ENCODE measurements around the gene EVX1. TPM values are rescaled to one million over a fixed set of nuclear protein-coding genes. Genes with fewer than 3 reads are reported as not detected.

The EVX1 gene
- total and polyA plus RNA-seq, 12 donors = 0.64 to 8.7 (median 1.1) TPM; not detected in 2

GRCh38 chr7:27297356-27297755 is 54.8 kb downstream of the EVX1 start:
- Histone ChIP-seq H3K9me3 (replicated peaks in 1 of 3) (peaks cover 0 to 4% (median 0%) of the 10 kb centered on the region in 3 donors), H3K27me3 (no peaks in the 10 kb centered on the region), H3K27ac (no peak overlapping the region), H3K4me3 (no peak overlapping the region), H3K4me1 (replicated peaks in 1 of 2) (no peaks in the 10 kb centered on the region), H3K36me3 (replicated peaks in 1 of 2) (no peaks in the 10 kb centered on the region)
- TF ChIP-seq POLR2A (IDR thresholded peaks at IDR 0.05) (no peak), CTCF (IDR thresholded peaks at IDR 0.05) (no peak)
- intact Hi-C loops (cut with DNase I) = no loop called here
- WGBS, 4 donors = 68 to 73% (median 70%) methylated on average over 8 of the region's 8 CpGs
- no peak for DNase-seq

Other genes with a start within 250 kb of the EVX1 start
- 1 to 10 TPM in 3 of 9 donors, under 1 TPM in 5, not detected in 1; 0.18 to 4.4 (median 0.90) TPM for gene HOXA1, start 146.8 kb upstream of the EVX1 start, total RNA-seq
- gene HOXA1, start 146.8 kb upstream of the EVX1 start, polyA plus RNA-seq = under 1 TPM; 0.30 to 0.97 (median 0.32) TPM
- 1 to 10 TPM in 6 of 9 donors, under 1 TPM in 2, not detected in 1; 0.41 to 5.7 (median 1.2) TPM for gene HOXA2, start 140.1 kb upstream of the EVX1 start, total RNA-seq
- gene HOXA2, start 140.1 kb upstream of the EVX1 start, polyA plus RNA-seq = 1 to 10 TPM; 1.2 to 2.8 (median 2.0) TPM
- gene HOXA4, start 112.0 kb upstream of the EVX1 start, total RNA-seq = 10 to 100 TPM in 1 of 9 donors, 1 to 10 TPM in 8; 3.3 to 10.9 (median 5.1) TPM
- gene HOXA4, start 112.0 kb upstream of the EVX1 start, polyA plus RNA-seq = 10 to 100 TPM in 2 of 3 donors, 1 to 10 TPM in 1; 9.3 to 12.6 (median 11.3) TPM
- gene HOXA5, start 99.1 kb upstream of the EVX1 start, total RNA-seq = 100 to 1,000 TPM in 1 of 9 donors, 10 to 100 TPM in 8; 39.2 to 132 (median 64.3) TPM
- 10 to 100 TPM; 21.8 to 42.0 (median 25.9) TPM for gene HOXA5, start 99.1 kb upstream of the EVX1 start, polyA plus RNA-seq
- gene HOXA6, start 95.0 kb upstream of the EVX1 start, total RNA-seq = 10 to 100 TPM in 7 of 9 donors, 1 to 10 TPM in 2; 6.7 to 27.2 (median 16.1) TPM
- 1 to 10 TPM; 1.3 to 5.6 (median 1.4) TPM for gene HOXA6, start 95.0 kb upstream of the EVX1 start, polyA plus RNA-seq
- gene HOXA3, start 90.2 kb upstream of the EVX1 start, total RNA-seq = 10 to 100 TPM in 2 of 9 donors, 1 to 10 TPM in 7; 2.3 to 32.7 (median 4.0) TPM
- gene HOXA3, start 90.2 kb upstream of the EVX1 start, polyA plus RNA-seq = 1 to 10 TPM; 1.0 to 3.7 (median 2.8) TPM
- gene HOXA7, start 86.1 kb upstream of the EVX1 start, total RNA-seq = 10 to 100 TPM in 8 of 9 donors, 1 to 10 TPM in 1; 7.9 to 39.1 (median 23.4) TPM
- 10 to 100 TPM in 2 of 3 donors, 1 to 10 TPM in 1; 9.7 to 25.3 (median 12.4) TPM for gene HOXA7, start 86.1 kb upstream of the EVX1 start, polyA plus RNA-seq
- 10 to 100 TPM in 6 of 9 donors, 1 to 10 TPM in 3; 2.6 to 20.1 (median 12.4) TPM for gene HOXA9, start 77.3 kb upstream of the EVX1 start, total RNA-seq
- gene HOXA9, start 77.3 kb upstream of the EVX1 start, polyA plus RNA-seq = 10 to 100 TPM in 1 of 3 donors, 1 to 10 TPM in 2; 2.7 to 26.7 (median 4.4) TPM
- 10 to 100 TPM in 6 of 9 donors, 1 to 10 TPM in 2, under 1 TPM in 1; 0.11 to 14.7 (median 11.6) TPM for gene HOXA10, start 68.5 kb upstream of the EVX1 start, total RNA-seq
- 10 to 100 TPM in 1 of 3 donors, 1 to 10 TPM in 2; 3.8 to 14.1 (median 4.2) TPM for gene HOXA10, start 68.5 kb upstream of the EVX1 start, polyA plus RNA-seq
- gene HOXA11, start 57.6 kb upstream of the EVX1 start, total RNA-seq = 1 to 10 TPM in 5 of 9 donors, under 1 TPM in 2, not detected in 2; 0.13 to 2.4 (median 1.2) TPM
- 1 to 10 TPM in 1 of 3 donors, under 1 TPM in 2; 0.20 to 3.0 (median 0.40) TPM for gene HOXA11, start 57.6 kb upstream of the EVX1 start, polyA plus RNA-seq
- 1 to 10 TPM in 1 of 9 donors, under 1 TPM in 7, not detected in 1; 0.19 to 1.4 (median 0.62) TPM for gene HOXA13, start 42.7 kb upstream of the EVX1 start, total RNA-seq
- 1 to 10 TPM in 1 of 3 donors, under 1 TPM in 2; 0.17 to 1.1 (median 0.24) TPM for gene HOXA13, start 42.7 kb upstream of the EVX1 start, polyA plus RNA-seq